ENCODE results near the gene LRRC2. TPM values are rescaled to one million over a fixed set of nuclear protein-coding genes. Genes with fewer than 3 reads are reported as not detected.
A peak's percentile ranks its signal among the peaks of the same experiment; 100 is the strongest.

Gene LRRC2
- total and polyA plus RNA-seq, 9 of the 15 experiments (the other 6 are each of a cell fraction or from before 2014, with no cell fraction given), result 0.01 to 0.04 (median 0.03) TPM; not detected in 5

DNA sequence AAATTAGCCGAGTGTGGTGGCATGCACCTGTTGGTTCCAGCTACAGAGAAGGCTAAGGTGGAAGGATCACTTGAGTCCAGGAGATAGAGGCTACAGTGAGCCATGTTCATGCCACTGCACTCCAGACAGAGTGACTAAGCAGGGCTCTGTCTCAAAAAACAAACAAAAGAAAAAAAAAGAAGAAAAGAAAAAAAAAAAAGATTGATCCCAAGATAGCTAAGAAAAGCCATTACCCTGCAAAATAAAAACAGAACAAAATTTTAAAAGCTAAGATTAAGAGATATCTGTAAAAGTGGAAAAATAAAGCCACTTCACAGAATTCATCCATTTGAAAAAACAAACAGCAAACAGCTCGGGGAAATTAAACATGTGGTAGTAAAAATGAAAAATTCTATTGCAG lies 23.8 kb downstream of the LRRC2 start (continued):
- TF ChIP-seq POLR3G (IDR thresholded peaks at IDR 0.05; ENCODE audit: extremely low read depth, insufficient read length, insufficient replicate concordance) (no peak), MYBL2 (IDR thresholded peaks at IDR 0.05; ENCODE audit: low read depth) (no peak), MYBL2 (CRISPR knock-in tag; IDR thresholded peaks at IDR 0.05; ENCODE audit: borderline replicate concordance) (no peak), ZBTB8A (IDR thresholded peaks at IDR 0.05; ENCODE audit: partially characterized antibody) (no peak), ETV5 (CRISPR knock-in tag; IDR thresholded peaks at IDR 0.05; ENCODE audit: low read depth) (no peak), KDM1A (IDR thresholded peaks at IDR 0.05) (no peak), SRF (CRISPR knock-in tag; IDR thresholded peaks at IDR 0.05) (no peak), NBN (IDR thresholded peaks at IDR 0.05; ENCODE audit: low read depth) (0 out of 2 replicates have a peak, but pooled peaks have one; percentile 61), IRF2 (CRISPR knock-in tag; IDR thresholded peaks at IDR 0.05) (no peak), LARP7 (IDR thresholded peaks at IDR 0.05) (0 out of 2 replicates have a peak, but pooled peaks have one; percentile 24), CAMTA2 (CRISPR knock-in tag; conservative IDR thresholded peaks at IDR 0.05) (no peak), PYGO2 (tag; IDR thresholded peaks at IDR 0.05) (no peak), RUNX1 (IDR thresholded peaks at IDR 0.05; ENCODE audit: low read depth) (no peak), ZEB2 (IDR thresholded peaks at IDR 0.05) (0 out of 2 replicates have a peak, but pooled peaks have one; percentile 52), EP400 (IDR thresholded peaks at IDR 0.05) (no peak), MBD2 (IDR thresholded peaks at IDR 0.05; ENCODE audit: borderline replicate concordance, low read depth) (no peak), ELF2 (CRISPR knock-in tag; IDR thresholded peaks at IDR 0.05) (no peak), ZNF3 (CRISPR knock-in tag; IDR thresholded peaks at IDR 0.05) (no peak), KHSRP (IDR thresholded peaks at IDR 0.05) (no peak)
- TF ChIP-seq, protein P1, sequence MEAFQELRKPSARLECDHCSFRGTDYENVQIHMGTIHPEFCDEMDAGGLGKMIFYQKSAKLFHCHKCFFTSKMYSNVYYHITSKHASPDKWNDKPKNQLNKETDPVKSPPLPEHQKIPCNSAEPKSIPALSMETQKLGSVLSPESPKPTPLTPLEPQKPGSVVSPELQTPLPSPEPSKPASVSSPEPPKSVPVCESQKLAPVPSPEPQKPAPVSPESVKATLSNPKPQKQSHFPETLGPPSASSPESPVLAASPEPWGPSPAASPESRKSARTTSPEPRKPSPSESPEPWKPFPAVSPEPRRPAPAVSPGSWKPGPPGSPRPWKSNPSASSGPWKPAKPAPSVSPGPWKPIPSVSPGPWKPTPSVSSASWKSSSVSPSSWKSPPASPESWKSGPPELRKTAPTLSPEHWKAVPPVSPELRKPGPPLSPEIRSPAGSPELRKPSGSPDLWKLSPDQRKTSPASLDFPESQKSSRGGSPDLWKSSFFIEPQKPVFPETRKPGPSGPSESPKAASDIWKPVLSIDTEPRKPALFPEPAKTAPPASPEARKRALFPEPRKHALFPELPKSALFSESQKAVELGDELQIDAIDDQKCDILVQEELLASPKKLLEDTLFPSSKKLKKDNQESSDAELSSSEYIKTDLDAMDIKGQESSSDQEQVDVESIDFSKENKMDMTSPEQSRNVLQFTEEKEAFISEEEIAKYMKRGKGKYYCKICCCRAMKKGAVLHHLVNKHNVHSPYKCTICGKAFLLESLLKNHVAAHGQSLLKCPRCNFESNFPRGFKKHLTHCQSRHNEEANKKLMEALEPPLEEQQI (IDR thresholded peaks at IDR 0.05), result no peak
- TF ChIP-seq, protein P2, sequence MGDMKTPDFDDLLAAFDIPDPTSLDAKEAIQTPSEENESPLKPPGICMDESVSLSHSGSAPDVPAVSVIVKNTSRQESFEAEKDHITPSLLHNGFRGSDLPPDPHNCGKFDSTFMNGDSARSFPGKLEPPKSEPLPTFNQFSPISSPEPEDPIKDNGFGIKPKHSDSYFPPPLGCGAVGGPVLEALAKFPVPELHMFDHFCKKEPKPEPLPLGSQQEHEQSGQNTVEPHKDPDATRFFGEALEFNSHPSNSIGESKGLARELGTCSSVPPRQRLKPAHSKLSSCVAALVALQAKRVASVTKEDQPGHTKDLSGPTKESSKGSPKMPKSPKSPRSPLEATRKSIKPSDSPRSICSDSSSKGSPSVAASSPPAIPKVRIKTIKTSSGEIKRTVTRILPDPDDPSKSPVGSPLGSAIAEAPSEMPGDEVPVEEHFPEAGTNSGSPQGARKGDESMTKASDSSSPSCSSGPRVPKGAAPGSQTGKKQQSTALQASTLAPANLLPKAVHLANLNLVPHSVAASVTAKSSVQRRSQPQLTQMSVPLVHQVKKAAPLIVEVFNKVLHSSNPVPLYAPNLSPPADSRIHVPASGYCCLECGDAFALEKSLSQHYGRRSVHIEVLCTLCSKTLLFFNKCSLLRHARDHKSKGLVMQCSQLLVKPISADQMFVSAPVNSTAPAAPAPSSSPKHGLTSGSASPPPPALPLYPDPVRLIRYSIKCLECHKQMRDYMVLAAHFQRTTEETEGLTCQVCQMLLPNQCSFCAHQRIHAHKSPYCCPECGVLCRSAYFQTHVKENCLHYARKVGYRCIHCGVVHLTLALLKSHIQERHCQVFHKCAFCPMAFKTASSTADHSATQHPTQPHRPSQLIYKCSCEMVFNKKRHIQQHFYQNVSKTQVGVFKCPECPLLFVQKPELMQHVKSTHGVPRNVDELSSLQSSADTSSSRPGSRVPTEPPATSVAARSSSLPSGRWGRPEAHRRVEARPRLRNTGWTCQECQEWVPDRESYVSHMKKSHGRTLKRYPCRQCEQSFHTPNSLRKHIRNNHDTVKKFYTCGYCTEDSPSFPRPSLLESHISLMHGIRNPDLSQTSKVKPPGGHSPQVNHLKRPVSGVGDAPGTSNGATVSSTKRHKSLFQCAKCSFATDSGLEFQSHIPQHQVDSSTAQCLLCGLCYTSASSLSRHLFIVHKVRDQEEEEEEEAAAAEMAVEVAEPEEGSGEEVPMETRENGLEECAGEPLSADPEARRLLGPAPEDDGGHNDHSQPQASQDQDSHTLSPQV (IDR thresholded peaks at IDR 0.05), result no peak; the same call in 1 of the 2 replicates
